Psoas muscle (tissue), 8 donors: ENCODE measurements around the gene DMXL1. TPM values are rescaled to one million over a fixed set of nuclear protein-coding genes. Genes with fewer than 3 reads are reported as not detected.
"Not testable (repeated sequence)": the region's sequence is repeated elsewhere in the genome, so short reads cannot be mapped to it uniquely, and the experiment has no call there.

Source experiments
- ATAC-seq, 4 donors: fragments of 200-7000 bp; cut with Tn5 transposase; one replicate each; pipeline ENCODE4 v1.9.1; 2020; ENCODE audit warnings: moderate library complexity in 3 of 4, mild to moderate bottlenecking in 2 of 4
- DNase-seq, 2 donors: peaks; one replicate each; pipeline ENCODE4 v3.0.0-alpha.2; 2020
- H3K27ac ChIP-seq: fragments of 200-600 bp; one replicate; pipeline ENCODE4 v1.8.0; 2022
- H3K27me3 ChIP-seq, 3 donors: fragments of 200-600 bp in 1 of 3; one replicate each; pipeline versions ENCODE4 v1.6.1 to v1.8.0; 2013 to 2022; ENCODE audit warnings: low read length in 2 of 3, mild to moderate bottlenecking in 2 of 3, moderate library complexity in 1 of 3; ENCODE audit not compliant: insufficient read depth in 3 of 3
- H3K36me3 ChIP-seq, 2 donors: fragments of 200-600 bp in 1 of 2; one replicate each; pipeline versions ENCODE4 v1.6.1 to v1.8.0; 2013 to 2022; ENCODE audit warnings: low read depth in 1 of 2, mild to moderate bottlenecking in 1 of 2, moderate library complexity in 1 of 2; ENCODE audit not compliant: insufficient read depth in 1 of 2
- H3K4me1 ChIP-seq: fragments of 200-600 bp; one replicate; pipeline ENCODE4 v1.8.0; 2022
- H3K4me3 ChIP-seq: fragments of 200-600 bp; one replicate; pipeline ENCODE4 v1.8.0; 2022; ENCODE audit warnings: mild to moderate bottlenecking
- H3K9me3 ChIP-seq: fragments of 200-600 bp; one replicate; pipeline ENCODE4 v1.8.0; 2022
- CTCF ChIP-seq: fragments of 200-600 bp; IDR thresholded peaks from one replicate; pipeline ENCODE4 v1.8.0; 2022; ENCODE audit warnings: antibody characterized with exemption
- WGBS, 3 donors: extraction: QIAGEN DNeasy Blood & Tissue Kit; methylation state at CpG; one replicate each; pipeline versions ENCODE4 v1.1.6 to v1.1.7; 2013; 5-methylcytosine and 5-hydroxymethylcytosine counted together
- intact Hi-C, 2 donors: fragments of 100-400 bp; cut with DNase I; formaldehyde crosslinking; loops; one replicate each; pipeline versions ENCODE4 v1.11.0 to v1.14.2; 2022
- polyA plus RNA-seq, 3 donors: library from polyadenylated mRNA; stranded (reverse); fragments of 200-250 nt; gene quantifications; one replicate each; pipeline ENCODE4 v1.2.3, GENCODE V29; 2013
- total RNA-seq, 4 donors: library from RNA; stranded (reverse); fragmentation: NEBNext Ultra II Directional in 2 of 4; extraction: Animal tissue kit (Norgen Biotek cat#: 25700) in 2 of 4; gene quantifications; one replicate each; pipeline versions ENCODE4 v1.2.1 to v1.2.4, GENCODE V29; 2021 to 2023
- donor health status: healthy with polysubstance abuse.
- donor health status: DM: no; HTN: no; CAD: no; lungs with moderate emphysema.
- donor health status: Bipolar disorder and iron deficiency.
- donor health status: healthy.
- donor health status: DM: yes; HTN: yes; CAD: no.
- donor health status: DM: no; HTN: no; CAD: no.
- donor health status: DM: no; HTN: no; CAD: no.
- donor health status: DM: yes; HTN: yes; CAD: no.

Gene DMXL1
- total and polyA plus RNA-seq, 7 donors = 5.1 to 21.7 (median 15.7) TPM

DNA sequence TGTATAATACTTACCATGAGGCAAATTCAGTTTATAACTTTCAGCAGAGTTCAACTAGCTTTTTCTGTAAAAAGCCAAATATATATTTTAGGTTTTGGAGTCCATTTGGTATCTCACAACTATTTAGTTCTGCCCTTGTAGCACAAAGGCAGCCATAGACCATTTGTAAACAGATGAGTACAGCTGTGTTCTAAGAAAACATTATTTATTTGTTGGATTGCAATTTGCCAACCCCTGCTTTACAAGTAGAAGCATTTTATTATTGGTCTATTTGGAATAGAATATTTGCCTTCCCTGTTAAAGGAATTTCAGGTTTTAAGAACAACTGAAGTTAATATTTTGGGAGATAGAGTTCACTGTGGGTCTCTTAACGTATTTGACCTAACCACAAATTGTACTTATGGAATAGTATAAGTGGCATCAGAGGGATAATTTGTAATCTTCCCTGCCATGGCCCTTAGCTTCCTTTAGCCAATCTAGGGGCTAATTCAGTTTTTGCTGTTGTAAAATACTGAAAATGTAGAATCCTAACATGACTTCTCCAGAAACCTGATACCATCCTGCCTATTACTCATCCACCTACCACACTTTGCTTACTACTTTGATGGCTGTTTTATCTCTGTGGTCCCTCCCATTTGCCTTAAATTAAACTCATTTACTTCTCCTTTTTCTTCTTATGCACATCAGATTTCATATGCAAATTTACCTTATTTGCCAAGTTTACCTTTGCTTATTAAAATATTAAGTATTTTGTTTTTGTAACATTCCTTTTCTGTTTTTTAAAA is 109.2 kb downstream of the DMXL1 start:
- Histone ChIP-seq H3K27ac (no peak overlapping the region), H3K36me3 (peaks cover 0 to 40% of the 10 kb centered on the region in 2 donors), H3K4me1 (no peaks in the 10 kb centered on the region), H3K27me3 (no peaks in the 10 kb centered on the region), H3K9me3 (no peaks in the 10 kb centered on the region), H3K4me3 (no peak overlapping the region)
- ATAC-seq (no peak), DNase-seq (no peak)
- intact Hi-C loops = no loop called here
- WGBS, 3 donors = 94 to 100% (median 99%) methylated on average over 1 of the region's 1 CpG
- TF ChIP-seq CTCF = no peak

- H3K27me3 ChIP-seq, H3K4me3 ChIP-seq, DNase-seq, H3K9me3 ChIP-seq, H3K4me1 ChIP-seq, H3K27ac ChIP-seq, intact Hi-C loops, ATAC-seq: not testable (repeated sequence)
- 35 to 73% (median 38%) methylated on average over 2 of the region's 2 CpGs for WGBS, 3 donors
- peaks cover 2 to 23% of the 10 kb centered on the region in 2 donors for H3K36me3 ChIP-seq
Measured at GRCh38 chr5:119185512-119185911, 114.6 kb downstream of the DMXL1 start.

DNA sequence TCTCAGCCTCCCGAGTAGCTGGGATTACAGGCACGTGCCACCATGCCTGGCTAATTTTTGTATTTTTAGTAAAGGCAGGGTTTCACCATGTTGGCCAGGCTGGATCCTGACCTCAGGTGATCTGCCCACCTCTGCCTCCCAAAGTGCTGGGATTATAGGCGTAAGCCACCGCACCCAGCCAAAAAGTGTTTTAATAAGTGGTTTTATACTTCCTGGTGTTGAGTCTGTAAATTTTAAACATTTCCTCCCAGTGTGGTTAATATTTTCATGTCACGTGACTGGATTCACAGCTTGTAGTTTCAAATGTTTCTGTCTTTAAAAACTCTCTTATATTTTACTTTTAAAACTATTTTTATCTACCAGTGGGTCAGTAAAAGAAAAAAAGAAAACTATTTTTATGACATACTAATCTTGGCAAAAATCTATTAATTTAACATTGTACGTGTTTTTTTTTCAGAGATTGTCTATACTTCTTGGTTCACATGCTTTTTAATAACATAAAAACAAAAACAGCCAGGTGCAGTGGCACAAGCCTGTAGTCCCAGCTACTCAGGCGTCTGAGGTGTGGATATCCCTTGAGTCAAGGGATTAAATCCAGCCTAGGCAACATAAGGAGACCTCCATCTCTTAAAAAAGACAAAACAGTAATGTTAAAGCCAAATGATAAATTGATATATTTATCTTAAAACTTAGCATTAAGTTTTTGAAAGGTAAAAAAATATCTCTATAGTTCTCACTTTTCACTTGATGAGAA is 117.1 kb downstream of the DMXL1 start:
- intact Hi-C loops = no loop called here
- no peak for ATAC-seq
- no peaks in the 10 kb centered on the region for H3K9me3 ChIP-seq
- H3K36me3 ChIP-seq = peaks cover 2 to 46% of the 10 kb centered on the region in 2 donors
- no peaks in the 10 kb centered on the region for H3K27me3 ChIP-seq
- 81 to 87% (median 86%) methylated on average over 7 of the region's 7 CpGs for WGBS, 3 donors
- H3K27ac ChIP-seq = no peak overlapping the region
- H3K4me3 ChIP-seq = no peak overlapping the region
- TF ChIP-seq CTCF = no peak
- no peaks in the 10 kb centered on the region for H3K4me1 ChIP-seq
- no peak for DNase-seq

GRCh38 chr5:119190470-119191095 is 119.7 kb downstream of the DMXL1 start:
- no peak for ATAC-seq
- Histone ChIP-seq H3K4me3 (no peak overlapping the region), H3K4me1 (no peaks in the 10 kb centered on the region), H3K27ac (no peak overlapping the region), H3K36me3 (peaks cover 2 to 63% of the 10 kb centered on the region in 2 donors), H3K27me3 (no peaks in the 10 kb centered on the region), H3K9me3 (no peaks in the 10 kb centered on the region)
- no peak for DNase-seq
- WGBS, 3 donors = 90 to 97% (median 96%) methylated on average over 1 of the region's 1 CpG
- intact Hi-C loops = no loop called here
- no peak for TF ChIP-seq CTCF

GRCh38 chr5:119191944-119192343 is 121.1 kb downstream of the DMXL1 start:
- Histone ChIP-seq H3K36me3 (peaks cover 2 to 75% of the 10 kb centered on the region in 2 donors), H3K9me3 (no peaks in the 10 kb centered on the region), H3K4me1 (no peaks in the 10 kb centered on the region), H3K27me3 (no peaks in the 10 kb centered on the region), H3K27ac (no peak overlapping the region), H3K4me3 (no peak overlapping the region)
- DNase-seq = no peak
- no peak for TF ChIP-seq CTCF
- WGBS, 3 donors = 100% methylated on average over 1 of the region's 1 CpG
- ATAC-seq = no peak
- intact Hi-C loops = no loop called here
